GM12875 (cell line): ENCODE data around the gene UPB1.

Experiments used
- H3K4me3 ChIP-seq: one replicate; pipeline ENCODE4 v1.5.1; 2011; ENCODE audit warnings: low read depth, low read length, control low read depth
- CTCF ChIP-seq: IDR thresholded peaks from 2 replicates; pipeline ENCODE4 v1.5.1; 2011; ENCODE audit warnings: low read depth, mild to moderate bottlenecking, control low read depth, inconsistent platforms, low read length, moderate library complexity, borderline replicate concordance; ENCODE audit not compliant: insufficient read depth

UPB1 gene

GRCh38 chr22:24497841-24498258 is 2.7 kb downstream of the UPB1 start:
- H3K4me3 ChIP-seq: no peak overlapping the region
- no peak for TF ChIP-seq CTCF

GRCh38 chr22:24498824-24499223 is 3.7 kb downstream of the UPB1 start:
- H3K4me3 ChIP-seq: no peak overlapping the region
- TF ChIP-seq CTCF: no peak

- H3K4me3 ChIP-seq: no peak overlapping the region
- TF ChIP-seq CTCF: no peak
Observed at GRCh38 chr22:24499706-24500276, 4.7 kb downstream of the UPB1 start.

- no peak for TF ChIP-seq CTCF
- no peak overlapping the region for H3K4me3 ChIP-seq
Observed at GRCh38 chr22:24500277-24500820, 5.2 kb downstream of the UPB1 start.

- H3K4me3 ChIP-seq: no peak overlapping the region
- no peak for TF ChIP-seq CTCF
Observed at GRCh38 chr22:24501301-24502005, 6.3 kb downstream of the UPB1 start.

- no peak for TF ChIP-seq CTCF
Observed at GRCh38 chr22:24502034-24502433, 6.9 kb downstream of the UPB1 start.

GRCh38 chr22:24502541-24502940 is 7.4 kb downstream of the UPB1 start:
- H3K4me3 ChIP-seq: no peak overlapping the region
- no peak for TF ChIP-seq CTCF

More at GRCh38 chr22:24502034-24502433, 6.9 kb downstream of the UPB1 start:
- no peak overlapping the region for H3K4me3 ChIP-seq
